GM23338 (cell line): ENCODE data around the gene PYGO1. TPM values are rescaled to one million over a fixed set of nuclear protein-coding genes. Genes with fewer than 3 reads are reported as not detected.

Experiments used
- ATAC-seq: fragments of 200-7000 bp; cut with Tn5 transposase; 3 replicates; pipeline ENCODE4 v1.9.1; 2020
- DNase-seq: peaks from one replicate; pipeline ENCODE4 v3.0.0-alpha.2; 2015; ENCODE audit warnings: low spot score
- H2AFZ ChIP-seq: fragments of 200-600 bp; sonication (generic); 2 replicates; pipeline ENCODE4 v1.8.0; 2016; ENCODE audit warnings: antibody characterized with exemption, mild to moderate bottlenecking, moderate library complexity
- H3F3A ChIP-seq: fragments of 200-600 bp; sonication (generic); replicated peaks from 2 replicates; pipeline ENCODE4 v1.8.0; 2017; ENCODE audit warnings: antibody characterized with exemption, mixed run types, low read depth
- H3K27ac ChIP-seq: fragments of 200-600 bp; sonication (generic); 2 replicates; pipeline ENCODE4 v1.6.1; 2016; ENCODE audit warnings: low read depth
- H3K27me3 ChIP-seq: fragments of 200-600 bp; sonication (generic); 2 replicates; pipeline ENCODE4 v1.8.0; 2016; ENCODE audit warnings: mild to moderate bottlenecking, mixed run types, moderate library complexity; ENCODE audit not compliant: insufficient read depth
- H3K36me3 ChIP-seq: fragments of 200-600 bp; sonication (generic); 2 replicates; pipeline ENCODE4 v1.8.0; 2016; ENCODE audit warnings: mild to moderate bottlenecking; ENCODE audit not compliant: insufficient read depth
- H3K4me1 ChIP-seq: fragments of 200-600 bp; sonication (generic); 2 replicates; pipeline ENCODE4 v1.8.0; 2016; ENCODE audit warnings: mild to moderate bottlenecking, moderate library complexity; ENCODE audit not compliant: insufficient read depth
- H3K4me2 ChIP-seq: fragments of 200-600 bp; sonication (generic); 2 replicates; pipeline ENCODE4 v1.7.1; 2017; ENCODE audit warnings: mixed run types
- H3K4me3 ChIP-seq: fragments of 200-600 bp; sonication (generic); 2 replicates; pipeline ENCODE4 v1.6.1; 2016; ENCODE audit warnings: mixed run types
- H3K79me2 ChIP-seq: fragments of 200-600 bp; sonication (generic); replicated peaks from 2 replicates; pipeline ENCODE4 v1.8.0; 2017; ENCODE audit warnings: mild to moderate bottlenecking; ENCODE audit not compliant: insufficient read depth
- H3K9me2 ChIP-seq: fragments of 200-600 bp; sonication (generic); 2 replicates; pipeline ENCODE4 v1.8.0; 2017; ENCODE audit not compliant: insufficient read depth
- H4K20me1 ChIP-seq: fragments of 200-600 bp; sonication (generic); replicated peaks from 2 replicates; pipeline ENCODE4 v1.8.0; 2017; ENCODE audit warnings: mild to moderate bottlenecking; ENCODE audit not compliant: insufficient read depth
- H3K27ac Mint-ChIP-seq: 2 replicates; pipeline ENCODE4 v1.8.0; 2020; ENCODE audit warnings: inconsistent platforms, mild to moderate bottlenecking, moderate library complexity, mixed read lengths
- H3K27me3 Mint-ChIP-seq: 3 replicates; pipeline ENCODE4 v1.8.0; 2022; ENCODE audit warnings: low read depth, mild to moderate bottlenecking, moderate library complexity, mixed read lengths, inconsistent platforms; ENCODE audit not compliant: insufficient read depth, poor library complexity
- H3K36me3 Mint-ChIP-seq: 3 replicates; pipeline ENCODE4 v1.8.0; 2021; ENCODE audit warnings: low read depth, mild to moderate bottlenecking, inconsistent platforms, moderate library complexity, mixed read lengths
- H3K4me1 Mint-ChIP-seq: 3 replicates; pipeline ENCODE4 v1.8.0; 2020; ENCODE audit warnings: mild to moderate bottlenecking, inconsistent platforms, mixed read lengths
- H3K4me3 Mint-ChIP-seq: 3 replicates; pipeline ENCODE4 v1.8.0; 2021; ENCODE audit warnings: moderate library complexity, mild to moderate bottlenecking, inconsistent platforms, mixed read lengths
- H3K9me3 Mint-ChIP-seq: 3 replicates; pipeline ENCODE4 v1.8.0; 2020; ENCODE audit warnings: moderate library complexity, mild to moderate bottlenecking, inconsistent platforms, mixed read lengths
- CREB1 ChIP-seq: fragments of 250-450 bp; sonication (Bioruptor Pico); IDR thresholded peaks from 2 replicates; pipeline ENCODE4 v1.5.0; 2020; ENCODE audit warnings: low read depth, mild to moderate bottlenecking, moderate library complexity
- CTCF ChIP-seq, 2 experiments: fragments of 200-600 bp in 1 of 2; sonication (generic) in 1 of 2; conservative IDR thresholded peaks; 2 replicates each; pipeline versions ENCODE4 v1.5.1 to v1.6.1; 2016 to 2017; ENCODE audit warnings: antibody characterized with exemption in 2 of 2, low read depth in 2 of 2, mild to moderate bottlenecking in 2 of 2, moderate library complexity in 1 of 2
- ETS1 ChIP-seq: IDR thresholded peaks from 2 replicates; pipeline ENCODE4 v1.6.1; 2016; ENCODE audit warnings: antibody characterized with exemption
- EZH2 ChIP-seq: fragments of 200-600 bp; sonication (generic); IDR thresholded peaks from one replicate; pipeline ENCODE4 v1.8.0; 2017; ENCODE audit warnings: antibody characterized with exemption, mild to moderate bottlenecking, low read depth; ENCODE audit not compliant: unreplicated experiment
- EZH2phosphoT487 ChIP-seq: fragments of 200-600 bp; sonication (generic); IDR thresholded peaks from one replicate; pipeline ENCODE4 v1.8.1; 2018; ENCODE audit warnings: antibody characterized with exemption; ENCODE audit not compliant: unreplicated experiment
- JUNB ChIP-seq: IDR thresholded peaks from one replicate; pipeline ENCODE4 v1.6.1; 2016; ENCODE audit warnings: antibody characterized with exemption; ENCODE audit not compliant: unreplicated experiment
- NANOG ChIP-seq: IDR thresholded peaks from 2 replicates; pipeline ENCODE4 v1.6.1; 2016; ENCODE audit warnings: antibody characterized with exemption, borderline replicate concordance
- POLR2AphosphoS5 ChIP-seq: IDR thresholded peaks from 2 replicates; pipeline ENCODE4 v1.6.1; 2016; ENCODE audit warnings: antibody characterized with exemption, low read depth
- REST ChIP-seq: IDR thresholded peaks from one replicate; pipeline ENCODE4 v1.6.1; 2018; ENCODE audit warnings: antibody characterized with exemption; ENCODE audit not compliant: unreplicated experiment
- STAT1 ChIP-seq: IDR thresholded peaks from one replicate; pipeline ENCODE4 v1.6.1; 2016; ENCODE audit warnings: antibody characterized with exemption; ENCODE audit not compliant: unreplicated experiment
- ZNF114 ChIP-seq: fragments of 250-450 bp; sonication (Bioruptor Pico); IDR thresholded peaks from 2 replicates; pipeline ENCODE4 v1.5.0; 2020; ENCODE audit warnings: mild to moderate bottlenecking, moderate library complexity
- ZNF331 ChIP-seq: fragments of 250-450 bp; sonication (Bioruptor Pico); IDR thresholded peaks from 2 replicates; pipeline ENCODE4 v1.5.0; 2020; ENCODE audit warnings: low read depth, mild to moderate bottlenecking, moderate library complexity
- ZNF462 ChIP-seq: fragments of 250-450 bp; sonication (Bioruptor Pico); IDR thresholded peaks from 2 replicates; pipeline ENCODE4 v1.5.0; 2020; ENCODE audit warnings: mild to moderate bottlenecking, moderate library complexity
- polyA plus RNA-seq: library from polyadenylated mRNA; unstranded; fragments of >200 nt; fragmentation: Nextera tagmentation; extraction: Ambion mirVana; gene quantifications from 2 replicates; pipeline ENCODE4 v1.2.1, GENCODE V29; 2016
- total RNA-seq: library from RNA; depleted of rRNA; stranded (reverse); fragments of >200 nt; shearing (Covaris generic); gene quantifications from 2 replicates; pipeline ENCODE4 v1.2.3, GENCODE V29; 2014

The PYGO1 gene
- total and polyA plus RNA-seq, 2 experiments from 2014 or later: 0.18 to 0.52 TPM

GRCh38 chr15:55615445-55615844, 27.3 kb upstream of the PYGO1 start:
- DNase-seq (no peak), ATAC-seq (no peak)
- Histone ChIP-seq H3K4me3 (no peak overlapping the region), H3K4me2 (no peak overlapping the region), H3K9me2 (no peaks in the 10 kb centered on the region), H3K79me2 (no peaks in the 10 kb centered on the region), H3K4me1 (peaks cover 9% of the 10 kb centered on the region; the same call in 1 of the 2 replicates), H2AFZ (no peak overlapping the region), H3K36me3 (no peaks in the 10 kb centered on the region), H3K27ac (no peak overlapping the region), H3F3A (no peaks in the 10 kb centered on the region), H3K27me3 (no peaks in the 10 kb centered on the region), H4K20me1 (no peaks in the 10 kb centered on the region)
- H3K4me1 Mint-ChIP-seq: peaks cover 18% of the 10 kb centered on the region
- no peaks in the 10 kb centered on the region for H3K9me3 Mint-ChIP-seq
- no peak for TF ChIP-seq JUNB
- TF ChIP-seq ETS1: no peak
- no peak for TF ChIP-seq ZNF462 (CRISPR knock-in tag)
- TF ChIP-seq STAT1: no peak
- no peak for TF ChIP-seq REST
- TF ChIP-seq EZH2: no peak
- TF ChIP-seq POLR2AphosphoS5: no peak
- TF ChIP-seq ZNF331 (CRISPR knock-in tag): no peak
- TF ChIP-seq CREB1 (CRISPR knock-in tag): no peak
- TF ChIP-seq CTCF (conservative IDR thresholded peaks at IDR 0.05; ENCODE audit: low read depth in 2 of 2): no peak
- TF ChIP-seq EZH2phosphoT487: no peak
- TF ChIP-seq ZNF114 (CRISPR knock-in tag): no peak
- no peak for TF ChIP-seq NANOG
- H3K36me3 Mint-ChIP-seq: no peaks in the 10 kb centered on the region
- H3K27ac Mint-ChIP-seq: no peak overlapping the region
- H3K27me3 Mint-ChIP-seq: no peaks in the 10 kb centered on the region
- no peak overlapping the region for H3K4me3 Mint-ChIP-seq
